Upper lobe of right lung (tissue), 1 donor: ENCODE measurements around the gene COPZ2. TPM values are rescaled to one million over a fixed set of nuclear protein-coding genes. Genes with fewer than 3 reads are reported as not detected.

Source experiments
- ATAC-seq: fragments of 200-7000 bp; cut with Tn5 transposase; one replicate; pipeline ENCODE4 v1.9.1; 2020; ENCODE audit warnings: mild to moderate bottlenecking, moderate library complexity
- DNase-seq: peaks from one replicate; pipeline ENCODE4 v3.0.0-alpha.2; 2020
- H3K27ac ChIP-seq: fragments of 200-600 bp; one replicate; pipeline ENCODE4 v1.8.0; 2022
- H3K27me3 ChIP-seq: fragments of 200-600 bp; one replicate; pipeline ENCODE4 v1.8.0; 2022; ENCODE audit warnings: mild to moderate bottlenecking
- H3K36me3 ChIP-seq: fragments of 200-600 bp; one replicate; pipeline ENCODE4 v1.8.0; 2022
- H3K4me1 ChIP-seq: fragments of 200-600 bp; one replicate; pipeline ENCODE4 v1.8.0; 2022
- H3K4me3 ChIP-seq: fragments of 200-600 bp; one replicate; pipeline ENCODE4 v1.8.0; 2022; ENCODE audit warnings: mild to moderate bottlenecking
- H3K9me3 ChIP-seq: fragments of 200-600 bp; one replicate; pipeline ENCODE4 v1.8.0; 2022
- intact Hi-C: fragments of 100-400 bp; cut with DNase I; formaldehyde crosslinking; loops from one replicate; pipeline ENCODE4 v1.11.0; 2022
- total RNA-seq: library from RNA; stranded (reverse); fragmentation: NEBNext Ultra II Directional; extraction: Animal tissue kit (Norgen Biotek cat#: 25700); gene quantifications from one replicate; pipeline ENCODE4 v1.2.1, GENCODE V29; 2021
- TF ChIP-seq, protein P1 (sequence below): fragments of 200-600 bp; IDR thresholded peaks from one replicate; pipeline ENCODE4 v1.8.0; 2022; ENCODE audit warnings: antibody characterized with exemption
- donor health status: DM: no; HTN: yes; CAD: no; lungs with severe emphysema.

Gene COPZ2
- total RNA-seq, 1 donor from 2014 or later, result 24.5 TPM

GRCh38 chr17:48031966-48032365 is 5.6 kb downstream of the COPZ2 start:
- TF ChIP-seq, protein P1, sequence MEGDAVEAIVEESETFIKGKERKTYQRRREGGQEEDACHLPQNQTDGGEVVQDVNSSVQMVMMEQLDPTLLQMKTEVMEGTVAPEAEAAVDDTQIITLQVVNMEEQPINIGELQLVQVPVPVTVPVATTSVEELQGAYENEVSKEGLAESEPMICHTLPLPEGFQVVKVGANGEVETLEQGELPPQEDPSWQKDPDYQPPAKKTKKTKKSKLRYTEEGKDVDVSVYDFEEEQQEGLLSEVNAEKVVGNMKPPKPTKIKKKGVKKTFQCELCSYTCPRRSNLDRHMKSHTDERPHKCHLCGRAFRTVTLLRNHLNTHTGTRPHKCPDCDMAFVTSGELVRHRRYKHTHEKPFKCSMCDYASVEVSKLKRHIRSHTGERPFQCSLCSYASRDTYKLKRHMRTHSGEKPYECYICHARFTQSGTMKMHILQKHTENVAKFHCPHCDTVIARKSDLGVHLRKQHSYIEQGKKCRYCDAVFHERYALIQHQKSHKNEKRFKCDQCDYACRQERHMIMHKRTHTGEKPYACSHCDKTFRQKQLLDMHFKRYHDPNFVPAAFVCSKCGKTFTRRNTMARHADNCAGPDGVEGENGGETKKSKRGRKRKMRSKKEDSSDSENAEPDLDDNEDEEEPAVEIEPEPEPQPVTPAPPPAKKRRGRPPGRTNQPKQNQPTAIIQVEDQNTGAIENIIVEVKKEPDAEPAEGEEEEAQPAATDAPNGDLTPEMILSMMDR, result no peak
- Histone ChIP-seq H3K4me3 (no peak overlapping the region), H3K36me3 (no peaks in the 10 kb centered on the region), H3K4me1 (peaks cover 6% of the 10 kb centered on the region), H3K9me3 (no peaks in the 10 kb centered on the region), H3K27me3 (no peaks in the 10 kb centered on the region), H3K27ac (no peak overlapping the region)
- DNase-seq, result no peak
- ATAC-seq, result no peak
- intact Hi-C loops, result no loop called here

DNA sequence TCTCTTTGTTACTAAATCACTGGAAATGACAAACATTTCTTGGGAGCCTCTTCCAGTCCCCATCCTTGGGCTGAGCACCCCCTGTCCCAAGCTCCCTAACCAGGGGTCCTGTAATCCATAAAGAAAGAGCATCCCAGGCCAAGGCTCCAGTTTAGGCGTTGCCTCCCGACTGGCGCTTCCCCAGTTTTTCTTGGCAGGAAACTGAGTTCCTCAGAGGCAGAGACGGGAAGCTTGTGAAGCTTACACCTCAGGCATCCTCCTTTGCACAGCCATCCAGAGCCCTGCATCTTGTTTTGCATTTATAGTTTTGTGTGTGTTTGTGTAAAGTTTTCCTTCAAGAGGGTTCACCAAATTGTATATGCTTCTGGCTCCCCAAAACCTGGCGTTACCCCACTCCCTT is 7.1 kb downstream of the COPZ2 start:
- H3K27me3 ChIP-seq, result no peaks in the 10 kb centered on the region

DNA sequence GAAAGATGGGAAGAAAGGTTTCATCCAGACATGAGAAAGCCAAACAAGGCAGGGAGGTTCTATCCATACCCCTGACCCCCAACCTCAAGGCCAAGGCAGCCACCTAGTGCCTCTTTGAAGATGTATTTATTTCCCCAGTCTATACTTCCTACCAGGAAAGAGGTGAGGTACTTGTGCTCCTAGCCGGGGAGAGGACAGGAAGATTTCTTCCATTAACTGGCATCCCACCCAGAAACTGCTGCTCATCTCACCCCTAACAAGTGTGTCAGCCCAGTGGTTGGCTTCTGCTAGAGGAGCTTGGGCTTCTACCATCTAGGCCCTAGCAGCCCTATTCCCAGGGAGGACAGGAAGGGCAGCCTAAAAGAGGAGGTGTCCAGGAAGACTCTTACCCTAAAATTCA is 8.9 kb downstream of the COPZ2 start:
- Histone ChIP-seq H3K27me3 (no peaks in the 10 kb centered on the region), H3K36me3 (no peaks in the 10 kb centered on the region), H3K4me3 (no peak overlapping the region), H3K27ac (no peak overlapping the region), H3K4me1 (peaks cover 26% of the 10 kb centered on the region), H3K9me3 (no peaks in the 10 kb centered on the region)
- DNase-seq (no peak), ATAC-seq (no peak)
- intact Hi-C loops, result loop anchor here (5.0 kb wide), 1 partner anchor 44 kb away; no protein-coding TSS in a partner anchor
- TF ChIP-seq, protein P1, result no peak

More for the DNA sequence above, 7.1 kb downstream of the COPZ2 start:
- ATAC-seq (no peak), DNase-seq (no peak)
- peaks cover 16% of the 10 kb centered on the region for H3K4me1 ChIP-seq
- TF ChIP-seq, protein P1, result no peak
- H3K27ac ChIP-seq, result no peak overlapping the region
- H3K36me3 ChIP-seq, result no peaks in the 10 kb centered on the region
- no peaks in the 10 kb centered on the region for H3K9me3 ChIP-seq
- H3K4me3 ChIP-seq, result no peak overlapping the region
- intact Hi-C loops, result no loop called here

DNA sequence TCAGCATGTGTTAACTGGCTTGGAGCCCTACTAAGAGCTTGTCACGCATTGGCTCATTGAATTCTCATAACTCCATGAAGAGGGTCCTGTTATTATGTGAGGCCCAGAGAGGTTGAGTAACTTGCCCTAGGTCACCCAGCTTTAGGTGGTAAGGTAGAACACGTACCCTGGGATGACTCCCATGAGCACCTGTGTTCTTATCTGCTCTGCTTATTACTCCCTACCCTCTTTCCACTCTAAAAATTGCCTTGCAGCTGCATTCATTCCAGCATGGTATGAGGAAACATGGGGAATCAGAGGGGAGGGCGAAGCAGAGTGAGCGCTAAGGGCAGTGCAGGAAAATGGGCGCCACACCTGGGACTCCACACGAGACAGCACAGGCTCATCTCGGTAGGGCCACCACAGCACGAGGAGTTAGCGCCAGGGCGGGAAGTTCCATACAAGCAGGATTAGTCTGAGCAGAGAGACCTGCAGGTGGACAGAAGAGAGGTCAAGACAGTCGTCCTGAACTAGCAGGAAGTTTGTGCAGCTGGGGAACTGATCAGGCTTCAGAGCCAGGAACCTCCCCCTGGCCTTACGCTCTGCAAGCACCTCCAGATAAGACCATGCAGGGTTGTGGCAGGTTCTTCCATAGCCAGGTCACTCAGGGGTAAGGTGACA is 10.1 kb downstream of the COPZ2 start:
- no peak for DNase-seq

GRCh38 chr17:48026502-48027321 is 10.9 kb downstream of the COPZ2 start:
- ATAC-seq (peak; percentile 60), DNase-seq (peak; percentile 92)
- TF ChIP-seq, protein P1, result peak; percentile 84
- H3K27ac ChIP-seq, result no peak overlapping the region
- no peak overlapping the region for H3K4me3 ChIP-seq
- H3K4me1 ChIP-seq, result peaks cover 36% of the 10 kb centered on the region
- no peaks in the 10 kb centered on the region for H3K9me3 ChIP-seq
- no peaks in the 10 kb centered on the region for H3K36me3 ChIP-seq
- no peaks in the 10 kb centered on the region for H3K27me3 ChIP-seq
- intact Hi-C loops, result loop anchor here (5.0 kb wide), 1 partner anchor 46 kb away; no protein-coding TSS in a partner anchor

More for the DNA sequence above, 10.1 kb downstream of the COPZ2 start:
- no peak overlapping the region for H3K4me3 ChIP-seq
- TF ChIP-seq, protein P1, result no peak
- H3K36me3 ChIP-seq, result no peaks in the 10 kb centered on the region
- intact Hi-C loops, result loop anchor here (5.0 kb wide), 1 partner anchor 45 kb away; no protein-coding TSS in a partner anchor
- H3K9me3 ChIP-seq, result no peaks in the 10 kb centered on the region
- no peaks in the 10 kb centered on the region for H3K27me3 ChIP-seq
- no peak overlapping the region for H3K27ac ChIP-seq
- H3K4me1 ChIP-seq, result peaks cover 36% of the 10 kb centered on the region
- no peak for ATAC-seq
